Activated CD8-positive, alpha-beta memory T cell treated with anti-CD3 and anti-CD28 coated beads for 36 hours (primary cell): ENCODE data around the gene CAMTA1. TPM values are rescaled to one million over a fixed set of nuclear protein-coding genes. Genes with fewer than 3 reads are reported as not detected.
"Not testable (repeated sequence)": the region's sequence is repeated elsewhere in the genome, so short reads cannot be mapped to it uniquely, and the experiment has no call there.

Experiments
- CTCF ChIA-PET: fragments of 350-600 bp; sonication (Branson Sonifier 250); formaldehyde crosslinking; loops from one replicate; lab custom pipeline; 2021; ENCODE audit warnings: antibody characterized with exemption; lab: Charles Lee
- POLR2A ChIA-PET: fragments of 350-600 bp; sonication (Branson Sonifier 250); formaldehyde crosslinking; loops from one replicate; lab custom pipeline; 2021; ENCODE audit warnings: antibody characterized with exemption; lab: Charles Lee
- total RNA-seq, 2 experiments: library from RNA; stranded (reverse); gene quantifications; one replicate each; pipeline ENCODE4 v1.2.3, GENCODE V29; 2021

The CAMTA1 gene
- total RNA-seq, 2 experiments from 2014 or later, result 66.5 to 72.5 TPM

DNA sequence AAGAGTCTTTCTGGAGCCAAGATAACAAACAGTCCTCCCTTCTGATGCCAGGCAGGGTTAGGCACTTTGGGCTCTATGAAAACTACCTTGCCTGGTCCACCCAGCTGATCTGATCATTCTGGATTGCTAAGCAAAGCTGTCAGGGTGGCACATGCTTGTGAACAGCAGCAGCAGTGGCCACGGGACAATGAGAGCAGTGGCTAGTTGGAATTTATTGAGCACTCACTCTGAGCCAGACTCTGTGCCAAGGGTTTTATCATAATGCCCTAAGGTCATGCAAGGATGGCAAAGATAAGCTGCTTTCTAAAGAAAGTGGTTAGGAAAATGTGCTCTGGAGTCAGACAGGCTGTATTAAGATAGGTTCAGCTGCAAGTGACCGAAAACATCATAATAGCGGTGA, 595.5 kb downstream of the CAMTA1 start:
- ChIA-PET POLR2A (no interaction called here), CTCF (no interaction called here)

DNA sequence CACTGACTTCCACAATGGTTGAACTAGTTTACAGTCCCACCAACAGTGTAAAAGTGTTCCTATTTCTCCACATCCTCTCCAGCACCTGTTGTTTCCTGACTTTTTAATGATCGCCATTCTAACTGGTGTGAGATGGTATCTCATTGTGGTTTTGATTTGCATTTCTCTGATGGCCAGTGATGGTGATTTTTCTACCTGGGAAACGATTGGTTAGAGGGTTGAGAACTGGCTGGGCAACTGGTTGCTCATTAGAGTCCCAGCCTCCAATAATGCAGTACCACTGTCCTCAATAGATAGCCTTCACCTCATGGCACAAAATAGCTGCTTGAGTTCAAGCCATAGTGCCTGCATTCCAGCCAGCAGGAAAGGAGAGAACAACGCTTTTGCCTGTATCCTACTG, 596.5 kb downstream of the CAMTA1 start:
- CTCF ChIA-PET, POLR2A ChIA-PET: not testable (repeated sequence)

DNA sequence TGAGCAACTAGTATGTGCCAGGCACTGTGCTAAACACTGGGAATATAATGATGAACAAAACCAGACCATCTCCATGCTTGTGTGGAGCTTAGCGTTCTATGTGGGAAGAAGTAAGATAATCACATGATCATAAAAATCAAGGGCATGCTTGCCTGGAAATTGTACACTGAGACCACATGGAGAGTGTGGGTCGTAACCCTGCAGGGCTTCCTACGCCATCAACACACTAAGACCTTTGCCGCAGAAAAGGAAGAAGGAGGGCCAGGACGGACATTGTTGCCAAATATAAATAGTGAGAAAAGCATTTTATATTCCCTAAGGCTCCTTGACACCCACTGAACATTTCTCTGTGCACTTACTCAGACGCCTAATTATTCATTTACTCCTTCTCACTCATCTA, 597.7 kb downstream of the CAMTA1 start:
- POLR2A ChIA-PET, result no interaction called here

DNA sequence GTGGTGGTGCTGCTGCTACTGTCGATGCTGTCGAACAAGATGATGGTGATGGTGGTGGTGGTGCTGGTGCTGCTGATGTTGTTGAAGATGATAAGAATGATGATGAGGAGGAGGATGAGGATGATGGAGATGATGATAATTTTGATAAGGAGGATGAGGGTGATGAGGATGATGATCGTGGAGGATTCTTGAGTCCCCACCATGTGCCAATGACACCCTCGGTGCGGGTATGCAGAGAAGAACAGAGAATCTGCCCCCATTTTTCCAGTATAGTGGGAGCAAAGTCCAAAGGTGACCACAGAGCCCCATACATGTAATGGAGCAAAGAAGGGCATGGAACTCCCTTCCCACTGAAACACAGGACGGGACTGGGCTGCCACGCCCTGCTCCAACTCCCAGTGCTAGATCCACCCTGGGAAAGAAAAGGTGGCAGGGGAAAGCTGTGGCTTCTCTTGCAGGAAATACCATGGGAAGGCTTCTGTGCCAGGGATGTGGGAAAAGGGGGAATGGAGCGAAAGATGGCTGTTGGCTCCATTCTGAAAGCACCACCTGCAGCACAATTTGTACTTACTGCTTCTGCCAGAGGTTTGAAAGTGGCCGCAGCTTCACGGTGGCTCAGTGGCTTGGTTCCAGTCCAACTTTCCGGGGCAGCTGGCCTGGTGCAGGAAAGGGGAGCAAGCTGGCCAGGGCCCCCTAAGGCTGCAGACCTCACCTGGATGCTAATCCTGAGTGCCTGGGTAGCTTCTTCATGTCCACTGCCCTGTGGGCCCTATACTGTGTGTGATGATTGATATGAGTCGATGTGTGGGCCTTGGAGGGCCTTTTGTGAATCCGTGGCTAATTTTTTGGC, 598.6 kb downstream of the CAMTA1 start:
- CTCF ChIA-PET, result no interaction called here
- POLR2A ChIA-PET, result no interaction called here

More for the DNA sequence above, 597.7 kb downstream of the CAMTA1 start:
- CTCF ChIA-PET, result no interaction called here

DNA sequence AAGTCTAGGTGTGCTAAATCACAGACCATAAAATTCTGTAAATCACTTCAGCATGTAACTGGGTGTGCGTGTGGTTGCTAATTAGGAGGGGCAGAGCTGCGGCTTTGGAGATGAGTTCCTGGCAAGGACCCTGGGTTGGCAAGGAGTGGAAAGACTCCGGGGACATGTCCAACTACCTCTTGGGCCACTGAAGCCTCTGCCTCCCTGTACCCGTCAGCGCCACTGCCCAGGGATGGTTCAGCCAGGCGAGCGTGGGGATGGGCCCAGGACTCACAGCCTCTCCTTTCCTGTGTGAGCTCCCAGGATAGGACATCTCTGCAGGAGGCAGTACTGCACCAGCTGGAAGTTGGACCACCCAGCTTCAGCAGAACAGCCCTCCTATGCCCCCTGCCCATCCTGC, 599.4 kb downstream of the CAMTA1 start:
- ChIA-PET CTCF (no interaction called here), POLR2A (no interaction called here)

DNA sequence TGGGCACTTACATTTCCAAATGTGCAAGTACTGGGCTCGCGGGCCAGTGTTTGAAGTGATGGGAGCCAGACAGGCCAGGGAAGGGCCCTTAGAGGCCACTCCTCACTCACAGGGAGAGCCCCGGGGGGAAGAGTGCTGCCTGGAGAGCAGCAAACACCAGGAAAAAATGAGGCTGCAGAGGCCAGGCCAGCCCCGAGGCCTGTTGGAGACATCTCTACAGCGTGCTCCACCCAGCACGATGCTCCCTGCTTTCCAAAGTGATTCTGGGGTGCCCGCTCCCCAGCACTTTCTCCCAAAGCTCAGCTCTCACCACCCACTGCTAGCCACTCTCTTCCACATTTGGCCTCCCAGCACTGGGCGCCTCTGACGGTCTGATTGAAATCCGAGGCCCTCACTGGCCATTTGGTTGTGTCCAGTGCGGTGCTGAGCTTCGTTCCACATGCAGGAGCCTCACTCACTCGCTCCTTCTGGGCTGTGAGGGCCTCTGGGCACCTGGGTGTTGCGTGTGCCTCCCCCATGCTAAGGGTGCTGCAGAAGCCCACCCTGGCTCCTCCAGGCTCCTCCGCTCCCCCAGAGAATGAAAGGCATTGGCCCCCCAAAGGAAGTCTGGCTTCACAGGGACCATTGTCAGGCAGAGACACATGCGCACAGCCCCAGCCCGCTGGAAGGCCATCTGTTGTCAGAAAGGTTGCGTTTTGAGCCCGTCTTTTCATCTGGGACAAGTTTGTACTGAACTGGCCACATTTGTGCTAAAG, 600.4 kb downstream of the CAMTA1 start:
- ChIA-PET CTCF (no interaction called here), POLR2A (no interaction called here)

DNA sequence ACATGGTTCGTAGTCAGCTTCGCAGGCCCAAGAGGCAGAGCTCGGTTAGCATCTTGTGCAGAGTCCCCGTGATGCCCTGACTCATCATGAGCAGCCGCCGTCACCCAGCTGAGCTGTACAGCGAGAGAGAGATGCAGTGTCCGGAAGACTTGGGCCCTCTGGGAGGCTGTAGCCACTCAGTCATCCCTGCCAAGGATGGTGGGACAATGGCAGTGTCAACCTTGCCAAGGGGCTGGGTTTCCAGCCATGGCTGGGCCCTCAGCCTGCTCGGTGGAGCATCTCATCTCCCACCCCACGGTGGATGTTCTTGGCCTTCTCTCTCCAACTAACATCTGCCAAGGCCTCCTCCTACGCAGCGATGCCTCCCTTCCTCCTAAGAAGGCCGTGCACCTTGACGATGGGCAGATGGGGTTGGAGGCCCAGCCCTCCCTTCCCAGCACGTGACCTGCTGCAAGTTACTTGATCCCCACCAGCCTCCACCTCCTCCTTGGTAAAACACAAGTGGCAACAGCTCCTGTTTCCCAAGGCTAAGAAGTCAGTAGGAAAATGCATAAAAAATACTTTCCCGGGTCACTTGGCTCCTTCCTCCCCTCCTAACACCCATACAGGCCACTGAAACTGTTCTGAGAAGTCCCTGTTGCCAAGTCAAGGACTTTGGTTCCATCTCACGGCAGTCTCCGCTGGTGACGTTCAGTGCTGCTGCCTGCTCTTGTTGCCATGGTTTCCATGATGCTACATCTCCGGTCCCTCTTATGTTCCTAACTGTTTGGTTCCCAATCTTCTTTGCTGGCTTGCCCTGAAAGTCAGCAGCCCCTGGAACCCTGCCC, 601.2 kb downstream of the CAMTA1 start:
- ChIA-PET CTCF (no interaction called here), POLR2A (no interaction called here)

DNA sequence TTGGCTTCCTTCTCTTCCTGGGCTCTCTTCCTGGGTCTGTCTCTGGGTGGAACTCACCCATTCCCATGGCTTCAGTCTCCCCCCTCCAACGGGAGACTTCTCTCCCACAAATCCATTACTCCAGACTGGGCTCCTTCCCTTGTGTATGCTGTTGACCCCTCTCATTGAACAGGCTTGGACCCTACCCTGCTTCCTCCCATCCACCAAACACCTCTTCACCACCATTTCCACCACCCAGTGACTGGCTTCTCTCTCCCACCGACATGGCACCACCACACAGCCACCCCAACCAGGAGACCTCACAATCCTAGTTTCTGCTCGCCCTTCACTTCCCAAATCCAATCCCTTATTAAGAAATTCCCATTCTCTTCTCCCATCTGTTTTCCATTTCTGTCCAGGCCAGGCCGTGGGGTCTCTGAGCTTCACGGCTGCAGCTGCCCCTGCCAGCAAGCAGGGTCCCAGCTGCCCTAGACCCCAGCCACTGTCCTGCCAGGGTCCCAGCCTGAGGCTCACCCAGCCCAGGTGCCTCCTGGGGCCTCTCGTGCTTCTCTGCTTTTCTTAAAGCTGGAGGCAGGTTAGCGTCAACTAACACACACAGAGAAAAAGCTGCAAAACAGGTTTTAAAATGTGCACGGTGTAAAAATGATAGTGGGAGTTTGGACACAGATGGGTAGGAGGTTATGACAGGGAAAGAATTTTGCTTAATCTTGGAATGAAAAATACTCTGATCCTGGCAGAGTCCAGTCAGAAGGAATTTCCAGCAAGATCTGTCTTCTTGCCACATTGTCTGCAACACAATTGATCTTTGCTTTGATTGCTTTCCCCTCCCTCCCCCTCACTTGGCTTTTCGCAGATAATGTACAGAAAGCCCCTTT, 602.0 kb downstream of the CAMTA1 start:
- POLR2A ChIA-PET, result no interaction called here
- CTCF ChIA-PET, result no interaction called here

DNA sequence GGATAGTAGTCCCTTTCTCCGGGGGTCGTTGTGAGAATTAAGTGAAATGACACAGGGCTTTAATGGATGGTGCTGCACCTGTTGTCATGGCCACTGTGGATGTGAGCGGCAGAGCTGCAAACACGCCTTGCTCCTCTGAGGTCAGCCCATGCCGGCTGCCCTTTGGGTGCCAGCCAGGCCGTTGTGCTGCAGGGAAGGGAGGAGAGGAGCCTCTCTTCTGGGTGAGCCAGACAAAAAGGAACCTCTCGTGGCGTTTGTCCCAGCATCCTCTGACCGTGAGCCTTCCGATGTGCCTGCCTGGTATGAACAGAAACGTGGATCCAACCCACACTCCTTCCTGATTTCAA, 602.9 kb downstream of the CAMTA1 start:
- CTCF ChIA-PET, result no interaction called here
- POLR2A ChIA-PET, result no interaction called here

DNA sequence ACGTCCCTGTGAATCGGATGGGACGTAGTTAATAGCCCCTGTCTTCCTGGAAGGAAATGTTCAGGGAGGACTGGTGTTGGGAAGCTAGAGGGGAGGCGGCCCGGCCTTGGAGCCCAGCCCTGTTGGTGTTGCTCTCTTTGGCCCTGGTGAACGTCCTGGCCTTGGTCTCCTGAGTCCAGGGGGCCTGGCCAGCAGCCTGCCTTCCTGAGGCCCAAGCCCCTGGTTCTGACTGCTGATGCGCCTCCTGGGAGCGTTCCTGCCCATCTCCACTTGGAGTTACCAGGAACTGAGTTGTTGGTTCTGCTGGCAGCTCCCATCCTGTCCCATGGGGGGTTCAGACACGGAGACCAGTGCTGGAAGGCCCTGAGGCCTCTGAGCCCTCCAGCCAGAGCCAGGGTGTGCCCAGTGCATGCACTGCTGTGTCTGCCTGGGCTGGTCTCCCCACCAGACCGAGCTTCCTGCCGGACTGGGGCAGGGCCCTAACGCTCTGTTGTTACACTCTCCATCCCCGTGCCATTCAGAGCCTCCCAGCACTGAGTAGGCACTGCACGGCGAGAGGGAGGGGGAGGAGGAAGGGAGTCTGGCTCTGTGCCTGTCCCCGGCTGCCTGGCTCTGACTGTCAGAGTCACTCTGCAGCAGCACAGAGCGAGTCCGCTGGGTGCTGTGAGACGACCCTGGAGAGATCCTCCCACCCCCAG, 603.4 kb downstream of the CAMTA1 start:
- CTCF ChIA-PET, result no interaction called here
- POLR2A ChIA-PET, result no interaction called here

DNA sequence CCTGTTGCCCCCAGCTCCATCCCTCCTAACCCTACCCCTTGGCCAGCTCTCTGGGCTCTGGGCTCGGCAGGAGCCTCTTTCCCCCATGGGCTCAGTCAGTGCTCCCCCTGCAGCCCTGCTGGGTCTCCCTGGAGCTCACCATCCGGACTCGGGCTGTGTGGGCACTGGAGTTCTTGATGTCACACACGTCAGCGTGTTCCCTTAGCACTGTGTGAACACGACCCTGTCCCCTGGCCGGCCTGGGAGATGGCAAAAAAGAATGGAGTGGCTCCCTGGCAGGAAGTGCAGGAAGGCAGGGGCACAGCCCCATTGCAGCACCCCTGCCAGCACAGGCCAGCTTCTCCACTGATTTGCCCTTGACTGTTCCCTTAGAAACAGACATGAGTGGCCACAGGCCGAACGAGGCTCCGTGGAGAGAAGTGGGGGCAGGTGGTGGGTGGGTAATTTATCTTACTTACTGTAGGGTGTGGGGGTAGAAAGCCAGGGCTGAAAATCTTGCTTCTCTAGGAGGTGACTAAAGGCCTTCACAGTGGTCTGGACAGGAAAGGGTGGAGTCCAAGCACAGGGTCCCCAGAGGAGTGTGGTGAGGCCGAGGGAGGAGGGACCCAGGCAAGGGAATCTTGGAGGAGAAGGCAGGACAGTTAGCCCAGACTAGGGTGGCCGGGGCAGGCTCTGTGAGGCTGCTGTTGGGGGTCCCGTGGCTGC, 604.1 kb downstream of the CAMTA1 start:
- ChIA-PET POLR2A (no interaction called here), CTCF (no interaction called here)

DNA sequence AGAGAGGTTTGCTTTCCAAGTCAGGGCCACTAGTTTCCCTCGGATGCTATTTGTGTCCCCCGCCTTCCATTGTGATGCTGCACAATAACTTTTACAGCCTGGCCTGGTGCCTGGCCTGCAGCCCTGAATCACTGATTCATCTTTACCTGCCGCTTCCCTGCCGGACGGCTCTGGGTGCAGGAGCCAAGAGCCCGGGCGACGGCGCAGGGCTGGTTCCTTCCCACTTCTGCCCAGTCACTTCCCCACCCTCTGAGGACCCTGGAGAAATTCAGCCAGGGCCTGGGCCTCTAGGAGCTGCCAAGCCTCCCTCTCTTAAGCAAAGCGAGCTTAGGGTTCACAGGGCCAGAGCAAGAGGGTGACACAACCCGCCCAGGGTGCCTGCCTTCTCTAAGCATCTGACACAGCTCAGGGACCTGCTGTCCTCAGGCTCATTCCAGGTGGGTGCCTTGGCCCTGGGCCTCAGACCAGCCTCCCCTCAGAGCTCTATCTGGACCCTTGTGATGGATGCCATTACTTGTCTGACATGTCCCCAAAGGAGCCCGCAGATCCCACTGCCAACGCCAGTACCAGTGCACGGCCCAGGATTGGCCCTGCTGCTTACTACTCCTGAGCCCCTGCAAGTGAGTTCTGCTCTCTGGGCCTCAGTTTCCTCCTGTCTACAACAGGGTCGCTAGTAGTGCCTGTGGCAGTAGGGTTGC, 604.8 kb downstream of the CAMTA1 start:
- CTCF ChIA-PET, result no interaction called here
- POLR2A ChIA-PET, result no interaction called here

DNA sequence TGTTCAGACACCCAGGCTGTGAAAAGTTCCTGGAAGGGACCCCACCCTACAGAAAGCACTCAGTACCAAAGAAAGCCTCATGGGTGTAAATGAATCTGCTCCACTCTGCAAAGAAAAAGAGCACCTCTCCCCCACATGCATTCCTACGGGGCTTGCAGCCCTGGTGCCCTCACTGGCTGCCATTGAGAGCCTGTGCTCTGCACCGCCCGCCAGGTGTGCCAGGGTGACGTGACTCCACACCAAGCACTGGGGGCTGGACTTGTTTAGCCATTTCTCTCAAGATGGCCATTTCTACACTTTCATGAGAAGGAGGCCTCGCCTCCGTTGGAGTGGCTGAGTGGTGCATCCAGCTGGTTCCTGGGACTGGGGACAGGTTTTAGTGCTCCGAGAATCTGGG, 605.3 kb downstream of the CAMTA1 start:
- CTCF ChIA-PET, result no interaction called here
- POLR2A ChIA-PET, result no interaction called here

DNA sequence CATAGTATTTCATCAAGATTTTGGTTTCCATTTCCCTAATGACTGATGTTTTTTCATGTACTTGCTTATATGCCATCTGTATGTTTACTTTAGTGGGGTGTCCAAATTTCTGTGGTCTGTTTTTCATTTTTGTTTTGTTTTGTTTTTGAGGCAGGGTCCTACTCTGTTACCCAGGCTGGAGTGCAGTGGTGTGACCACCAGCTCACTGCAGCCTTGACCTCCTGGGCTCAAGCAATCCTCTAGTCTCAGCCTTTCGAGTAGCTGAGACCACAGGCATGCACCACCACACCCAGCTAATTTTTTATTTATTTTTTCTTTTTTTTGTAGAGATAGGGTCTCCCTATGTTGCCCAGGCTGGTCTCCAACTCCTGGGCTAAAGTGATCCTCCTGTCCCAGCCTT, 607.9 kb downstream of the CAMTA1 start:
- ChIA-PET POLR2A (no interaction called here), CTCF (no interaction called here)

DNA sequence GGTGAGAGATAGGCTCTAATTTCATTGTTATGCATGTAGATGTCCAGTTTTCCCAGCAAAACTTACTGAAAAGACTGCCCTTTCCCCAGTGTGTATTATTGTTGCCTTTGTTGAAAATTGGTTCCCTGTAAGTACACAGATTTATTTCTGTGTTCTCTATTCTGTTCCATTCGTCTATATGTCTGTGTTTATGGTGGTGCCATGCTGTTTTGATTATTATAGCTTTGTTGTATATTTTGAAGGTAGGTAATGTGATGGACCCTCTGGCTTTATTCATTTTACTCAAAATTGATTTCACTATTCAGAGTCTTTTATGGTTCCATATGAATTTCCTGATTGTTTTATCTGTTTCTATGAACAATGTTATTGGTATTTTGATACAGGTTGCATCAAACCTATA, 610.0 kb downstream of the CAMTA1 start:
- ChIA-PET POLR2A (no interaction called here), CTCF (no interaction called here)

DNA sequence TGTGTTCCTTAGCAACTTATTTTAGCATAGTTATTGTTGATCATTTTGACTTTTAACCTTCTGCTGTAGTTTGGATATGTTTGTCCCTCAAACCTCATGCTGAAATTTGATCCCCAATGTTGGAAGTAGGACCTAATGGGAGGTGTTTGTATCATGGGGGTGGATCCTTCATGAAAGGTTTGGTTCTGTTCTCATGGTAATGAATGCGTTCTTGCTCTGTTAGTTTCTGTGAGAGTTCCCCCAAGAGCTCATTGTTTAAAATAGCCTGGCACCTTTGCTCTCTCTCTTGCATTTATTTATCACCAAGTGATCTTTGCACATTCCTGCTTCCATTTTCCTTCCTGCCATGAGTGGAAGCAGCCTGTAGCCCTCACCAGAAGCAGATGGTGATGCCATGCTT, 613.7 kb downstream of the CAMTA1 start:
- ChIA-PET CTCF (no interaction called here), POLR2A (no interaction called here)

DNA sequence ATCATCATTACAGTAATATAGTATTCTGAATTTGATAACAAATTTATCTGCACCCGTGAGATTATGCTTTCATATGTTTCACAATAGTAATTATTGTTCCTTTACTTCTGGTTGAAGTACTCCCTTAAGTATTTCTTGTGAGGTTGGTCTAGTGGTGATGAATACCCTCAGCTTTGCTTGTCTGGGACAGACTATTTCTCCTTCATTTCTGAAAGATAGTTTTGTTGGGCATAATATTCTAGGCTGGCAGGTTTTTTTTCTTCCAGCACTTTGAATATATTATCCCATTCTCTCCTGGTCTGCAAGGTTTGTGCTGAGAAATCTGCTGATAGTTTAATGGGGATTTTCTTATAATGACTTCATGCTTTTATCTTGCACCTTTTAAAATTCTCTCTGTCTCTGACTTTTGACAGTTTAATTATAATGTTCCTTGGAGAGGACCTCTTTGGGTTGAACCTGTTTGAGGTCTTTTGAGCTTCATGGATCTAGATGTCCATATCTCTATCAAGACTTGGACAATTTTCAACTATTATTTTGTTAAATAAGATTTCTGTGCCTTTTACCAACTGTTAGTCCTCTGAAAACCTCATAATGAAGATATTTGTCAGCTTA, 614.4 kb downstream of the CAMTA1 start:
- POLR2A ChIA-PET, result no interaction called here
- CTCF ChIA-PET, result no interaction called here
